GM18505 (cell line): ENCODE measurements around the gene CRCP.

Experiments
- ATAC-seq: cut with Tn5 transposase; IDR thresholded peaks from one replicate; pipeline ENCODE4 v1.9.1; 2021; ENCODE audit not compliant: unreplicated experiment
- POLR2A ChIP-seq: IDR thresholded peaks from 4 replicates; pipeline ENCODE4 v1.6.1; 2011; ENCODE audit warnings: borderline replicate concordance; ENCODE audit not compliant: insufficient read depth, insufficient read length; ENCODE audit errors: extremely low read depth

The CRCP gene

DNA sequence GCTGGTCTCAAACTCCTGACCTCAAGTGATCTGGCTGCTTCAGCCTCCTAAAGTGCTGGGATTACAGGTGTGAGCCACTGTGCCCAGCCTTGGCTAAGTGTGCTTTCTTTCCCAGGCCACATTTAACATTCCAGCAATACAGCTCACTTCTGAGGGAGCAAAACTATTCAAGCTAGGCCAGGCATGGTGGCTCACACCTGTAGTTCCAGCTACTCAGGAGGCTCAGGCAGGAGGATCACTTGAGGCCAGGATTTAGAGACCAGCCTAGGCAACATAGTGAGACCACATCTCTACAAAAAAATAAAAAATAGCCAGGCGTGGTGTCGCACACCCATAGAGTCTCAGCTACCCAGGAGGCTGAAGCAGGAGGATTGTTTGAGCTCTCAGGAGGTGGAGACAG lies 67.2 kb downstream of the CRCP start:
- TF ChIP-seq POLR2A: no peak
- no peak for ATAC-seq

- no peak for ATAC-seq
- TF ChIP-seq POLR2A: no peak
Observed at GRCh38 chr7:66182920-66183319, 68.3 kb downstream of the CRCP start.

DNA sequence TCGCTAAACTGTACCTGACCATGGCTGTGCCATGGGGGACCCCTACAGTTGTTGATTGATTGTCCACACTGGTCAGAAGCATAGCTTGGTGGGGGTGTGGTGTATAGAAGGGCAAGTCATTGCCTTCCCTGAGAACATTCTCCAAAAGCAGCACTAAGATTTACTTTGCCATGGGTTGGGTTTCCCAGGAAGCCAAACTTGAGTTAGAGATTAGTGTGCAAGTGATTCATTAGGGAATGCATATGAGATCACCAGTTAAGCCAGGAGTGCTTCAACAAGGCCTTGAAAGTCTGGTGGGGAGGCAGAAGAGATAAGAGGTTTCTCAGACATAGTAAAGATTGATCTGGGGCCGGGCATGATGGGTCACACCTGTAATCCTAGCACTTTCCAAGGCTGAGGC lies 69.1 kb downstream of the CRCP start:
- no peak for TF ChIP-seq POLR2A
- ATAC-seq: no peak

GRCh38 chr7:66185680-66186187 lies 71.1 kb downstream of the CRCP start:
- TF ChIP-seq POLR2A: no peak
- no peak for ATAC-seq

DNA sequence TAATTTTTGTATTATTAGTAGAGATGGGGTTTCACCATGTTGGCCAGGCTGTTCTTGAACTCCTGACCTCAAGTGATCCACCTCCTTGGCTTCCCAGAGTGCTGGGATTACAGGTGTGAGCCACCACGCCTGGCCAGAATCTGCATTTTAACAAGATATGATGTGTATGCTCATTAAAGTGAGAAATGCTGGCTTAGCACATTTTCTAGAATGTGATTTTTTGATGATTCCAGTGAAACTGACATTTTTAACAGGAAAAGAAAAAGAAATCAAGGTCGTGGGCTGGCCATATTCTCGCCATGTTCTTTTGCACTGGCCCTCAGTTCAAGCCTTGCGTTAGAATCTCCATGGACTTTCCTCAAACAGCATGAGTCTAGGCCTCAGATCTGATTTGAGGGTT lies 72.3 kb downstream of the CRCP start:
- TF ChIP-seq POLR2A: no peak
- ATAC-seq: no peak

DNA sequence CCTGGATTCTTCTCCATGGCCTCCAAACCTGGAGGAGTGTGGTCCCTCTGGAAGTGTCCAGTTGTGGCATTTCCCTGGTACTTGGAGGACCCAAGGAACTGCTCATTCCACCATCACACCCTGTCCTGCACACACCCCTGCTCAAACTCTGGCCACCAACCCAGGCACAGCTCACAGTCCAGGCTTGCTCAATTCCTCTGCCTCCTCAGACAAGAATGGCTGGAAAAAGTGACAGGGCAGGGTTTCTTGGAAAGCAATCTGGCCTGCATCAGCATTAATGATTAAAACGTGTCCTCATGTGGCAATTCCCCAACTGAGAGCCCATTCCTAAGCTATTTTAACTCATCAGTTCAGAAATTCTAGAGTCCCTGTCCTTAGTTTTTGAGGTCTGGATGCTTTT lies 73.3 kb downstream of the CRCP start:
- TF ChIP-seq POLR2A: no peak

GRCh38 chr7:66188645-66189044 lies 74.0 kb downstream of the CRCP start:
- TF ChIP-seq POLR2A: no peak
- no peak for ATAC-seq

More for the DNA sequence above, 73.3 kb downstream of the CRCP start:
- ATAC-seq: no peak

GRCh38 chr7:66189695-66190503 lies 75.3 kb downstream of the CRCP start:
- TF ChIP-seq POLR2A: no peak
- ATAC-seq: no peak

DNA sequence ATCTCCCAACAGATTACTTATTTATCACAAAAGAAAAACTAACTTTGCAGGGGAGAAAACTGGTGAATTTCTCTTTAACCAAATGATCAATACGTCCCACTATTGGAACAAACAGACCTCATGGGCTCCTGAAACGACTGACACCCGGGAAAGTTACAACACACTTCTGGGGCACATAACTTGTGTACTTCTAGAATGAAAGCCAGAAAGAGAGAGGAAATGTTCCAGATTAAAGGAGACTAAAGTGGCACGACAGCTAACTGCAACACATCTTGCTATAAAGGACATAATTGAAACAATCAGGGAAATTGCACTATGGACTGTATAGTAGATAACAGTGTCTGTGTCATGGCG lies 75.8 kb downstream of the CRCP start:
- ATAC-seq: no peak

GRCh38 chr7:66193146-66193725 lies 78.6 kb downstream of the CRCP start:
- no peak for TF ChIP-seq POLR2A
- ATAC-seq: no peak

More for the DNA sequence above, 75.8 kb downstream of the CRCP start:
- TF ChIP-seq POLR2A: no peak

DNA sequence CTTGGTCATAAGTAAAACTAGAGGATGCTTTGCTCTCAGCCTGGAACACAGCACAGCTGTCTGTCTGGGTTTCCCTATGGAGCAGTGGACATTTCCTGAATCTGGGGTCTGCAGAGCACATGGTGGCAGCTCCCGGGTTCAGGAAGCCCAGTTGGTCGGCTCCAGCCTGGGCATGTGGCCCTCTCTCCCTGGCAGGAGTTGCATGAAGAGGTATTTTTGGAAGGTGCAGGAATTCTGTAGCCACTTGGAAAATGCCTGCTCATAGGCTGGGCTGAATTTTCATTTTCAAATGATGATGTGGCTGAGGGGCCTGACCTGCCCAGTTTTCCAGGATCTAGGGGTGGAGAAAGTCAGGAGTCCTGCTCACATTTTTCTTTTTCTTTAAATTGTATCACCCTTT lies 83.8 kb downstream of the CRCP start:
- TF ChIP-seq POLR2A: no peak
- no peak for ATAC-seq

- ATAC-seq: no peak
- TF ChIP-seq POLR2A: no peak
Observed at GRCh38 chr7:66198956-66199355, 84.3 kb downstream of the CRCP start.

- ATAC-seq: no peak
- TF ChIP-seq POLR2A: no peak
Observed at GRCh38 chr7:66202441-66202840, 87.8 kb downstream of the CRCP start.
